NCI-H69 (cell line): ENCODE data around the gene MAST3.
"Not testable (repeated sequence)": the region's sequence is repeated elsewhere in the genome, so short reads cannot be mapped to it uniquely, and the experiment has no call there.

ENCODE experiments used
- DNase-seq: peaks from one replicate; lab custom pipeline; 2025; lab: John Stamatoyannopoulos, UW

The MAST3 gene

GRCh38 chr19:18137657-18138339, 40.2 kb downstream of the MAST3 start:
- DNase-seq: no peak

DNA sequence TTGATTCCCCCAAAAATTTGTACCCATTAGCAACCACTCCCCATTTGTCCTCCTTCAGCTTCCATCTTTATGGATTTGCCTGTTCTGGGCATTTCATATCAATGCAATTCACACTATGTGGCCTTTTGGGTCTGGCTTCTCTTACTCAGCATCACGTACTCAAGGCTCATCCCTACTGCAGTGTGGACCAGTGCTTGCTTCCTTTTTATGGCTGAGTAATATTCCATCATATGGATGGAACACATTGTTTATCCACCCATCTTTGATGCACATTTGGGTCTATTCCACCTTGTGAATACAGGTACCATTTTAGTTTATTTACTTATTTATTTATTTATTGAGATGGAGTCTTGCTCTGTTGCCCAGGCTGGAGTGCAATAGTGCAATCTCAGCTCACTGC, 42.9 kb downstream of the MAST3 start:
- DNase-seq: no peak

GRCh38 chr19:18141031-18141430, 43.5 kb downstream of the MAST3 start:
- no peak for DNase-seq

DNA sequence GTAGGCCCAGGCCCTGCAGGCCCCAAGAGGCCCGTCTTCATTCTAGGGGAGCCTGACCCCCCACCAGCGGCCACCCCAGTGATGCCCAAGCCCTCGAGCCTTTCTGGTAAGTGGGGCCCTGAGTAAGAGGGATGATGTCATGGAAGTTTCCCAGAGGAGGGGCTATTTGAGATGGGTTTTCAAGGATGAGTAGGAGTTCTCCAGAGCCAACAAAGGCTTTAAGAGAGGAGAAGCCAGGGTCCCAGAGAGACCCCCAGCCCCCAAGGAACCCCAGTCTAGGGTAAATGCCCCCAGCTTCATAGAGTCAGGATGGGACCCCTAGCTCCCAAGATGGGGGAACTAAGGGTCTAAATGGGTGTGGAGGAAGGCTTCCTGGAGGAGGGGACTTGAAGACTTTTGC, 46.3 kb downstream of the MAST3 start:
- no peak for DNase-seq

DNA sequence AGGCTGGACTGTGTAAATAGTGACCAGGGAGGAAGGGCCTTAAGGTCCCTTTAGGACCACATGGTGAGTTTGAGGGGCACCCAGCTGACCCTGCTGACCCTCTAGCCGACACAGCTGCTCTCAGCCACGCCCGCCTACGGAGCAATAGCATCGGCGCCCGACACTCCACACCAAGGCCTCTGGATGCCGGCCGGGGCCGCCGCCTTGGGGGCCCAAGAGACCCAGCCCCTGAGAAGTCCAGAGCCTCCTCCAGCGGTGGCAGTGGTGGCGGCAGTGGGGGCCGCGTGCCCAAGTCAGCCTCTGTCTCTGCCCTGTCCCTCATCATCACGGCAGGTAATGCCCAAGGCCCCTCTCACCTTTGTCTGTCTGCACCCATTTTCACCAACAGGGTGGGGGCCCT, 46.8 kb downstream of the MAST3 start:
- no peak for DNase-seq

DNA sequence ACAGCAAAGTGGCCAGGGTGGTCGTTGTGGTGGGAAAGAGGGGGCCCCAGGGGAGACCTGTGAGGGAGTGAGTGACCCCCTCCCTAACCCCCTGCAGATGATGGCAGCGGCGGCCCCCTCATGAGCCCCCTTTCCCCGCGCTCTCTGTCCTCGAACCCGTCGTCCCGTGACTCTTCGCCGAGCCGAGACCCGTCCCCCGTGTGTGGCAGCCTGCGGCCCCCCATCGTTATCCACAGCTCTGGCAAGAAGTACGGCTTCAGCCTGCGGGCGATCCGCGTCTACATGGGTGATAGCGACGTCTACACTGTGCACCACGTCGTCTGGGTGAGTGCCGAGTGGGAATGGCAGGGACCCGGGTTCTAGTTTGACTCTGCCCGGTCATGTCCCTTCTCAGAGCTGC, 47.3 kb downstream of the MAST3 start:
- DNase-seq: no peak

DNA sequence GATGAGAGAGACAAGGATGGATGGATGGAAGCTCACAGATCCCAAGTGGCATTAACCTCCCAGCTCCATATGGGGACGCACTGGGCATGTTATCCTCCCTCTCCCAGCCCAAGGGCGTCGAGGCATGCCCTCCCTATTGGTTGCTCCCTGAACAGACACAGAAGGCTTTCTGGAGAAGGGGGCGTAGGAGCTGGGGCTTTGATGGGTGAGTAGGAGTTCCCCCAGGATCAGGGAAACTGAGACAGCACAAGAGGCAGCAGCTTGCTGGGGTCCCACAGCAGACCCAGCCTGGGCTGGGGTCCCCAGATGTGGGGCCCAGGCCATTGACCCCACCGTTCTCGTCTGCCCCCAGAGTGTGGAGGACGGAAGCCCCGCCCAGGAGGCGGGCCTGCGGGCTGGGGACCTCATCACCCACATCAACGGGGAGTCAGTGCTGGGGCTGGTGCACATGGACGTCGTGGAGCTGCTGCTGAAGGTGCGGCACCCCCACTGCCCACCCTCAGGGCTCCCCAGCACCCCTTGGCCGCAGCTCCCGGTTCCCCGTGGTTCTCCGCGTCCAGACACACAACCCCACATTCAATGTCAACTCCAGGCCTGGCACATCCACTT, 47.9 kb downstream of the MAST3 start:
- no peak for DNase-seq

- no peak for DNase-seq
Measured at GRCh38 chr19:18147396-18147795, 49.8 kb downstream of the MAST3 start.

GRCh38 chr19:18149596-18149975, 52.0 kb downstream of the MAST3 start:
- DNase-seq: no peak

- DNase-seq: no peak
Measured at GRCh38 chr19:18150776-18151624, 53.4 kb downstream of the MAST3 start.

GRCh38 chr19:18152442-18152816, 54.9 kb downstream of the MAST3 start:
- peak; percentile 99 for DNase-seq

DNA sequence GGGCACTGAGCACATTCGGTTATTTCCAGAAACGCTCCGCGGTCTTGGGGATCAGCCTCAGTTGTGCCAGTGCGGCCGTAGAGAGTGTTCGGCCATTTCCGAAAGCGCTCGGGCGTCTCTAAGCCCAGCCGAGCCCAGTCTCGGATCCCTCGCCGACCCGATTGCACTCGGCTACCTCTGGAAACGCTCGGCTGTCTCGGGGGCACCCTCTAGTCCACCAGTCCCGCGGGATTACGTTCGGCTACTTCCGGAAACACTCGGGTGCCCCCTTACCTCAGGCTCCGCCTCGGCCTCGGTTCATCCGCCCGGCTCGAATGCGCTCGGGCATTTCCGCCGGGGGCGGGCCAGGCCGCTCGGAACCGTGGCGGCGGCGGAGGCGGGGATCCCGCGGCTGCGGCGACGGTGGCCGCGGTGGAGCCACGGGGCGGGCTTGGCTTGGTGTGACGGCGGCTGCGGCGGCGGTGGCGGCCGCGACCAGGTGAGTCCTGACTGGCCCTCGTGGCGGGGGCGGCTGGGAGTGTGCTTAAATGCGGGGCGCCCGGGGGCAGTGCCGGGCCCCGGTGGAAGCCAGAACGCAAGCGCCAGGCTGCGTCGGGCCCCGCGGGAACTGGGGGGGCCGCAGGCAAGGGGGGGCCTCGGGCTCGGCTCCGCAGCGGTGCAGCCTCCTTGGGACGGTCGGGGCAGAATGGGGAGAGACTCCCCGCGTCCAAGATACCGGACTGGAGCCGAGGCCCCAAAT, 55.4 kb downstream of the MAST3 start, which contains the start of gene PIK3R2:
Gene PIK3R2 (plus strand): TSS at position 347 of the 739 bp plus-strand sequence. CDS start 2,717 bp downstream, outside the sequence.
- peak; percentile 99 for DNase-seq

GRCh38 chr19:18153556-18154134, 56.1 kb downstream of the MAST3 start:
- peak; percentile 63 for DNase-seq

DNA sequence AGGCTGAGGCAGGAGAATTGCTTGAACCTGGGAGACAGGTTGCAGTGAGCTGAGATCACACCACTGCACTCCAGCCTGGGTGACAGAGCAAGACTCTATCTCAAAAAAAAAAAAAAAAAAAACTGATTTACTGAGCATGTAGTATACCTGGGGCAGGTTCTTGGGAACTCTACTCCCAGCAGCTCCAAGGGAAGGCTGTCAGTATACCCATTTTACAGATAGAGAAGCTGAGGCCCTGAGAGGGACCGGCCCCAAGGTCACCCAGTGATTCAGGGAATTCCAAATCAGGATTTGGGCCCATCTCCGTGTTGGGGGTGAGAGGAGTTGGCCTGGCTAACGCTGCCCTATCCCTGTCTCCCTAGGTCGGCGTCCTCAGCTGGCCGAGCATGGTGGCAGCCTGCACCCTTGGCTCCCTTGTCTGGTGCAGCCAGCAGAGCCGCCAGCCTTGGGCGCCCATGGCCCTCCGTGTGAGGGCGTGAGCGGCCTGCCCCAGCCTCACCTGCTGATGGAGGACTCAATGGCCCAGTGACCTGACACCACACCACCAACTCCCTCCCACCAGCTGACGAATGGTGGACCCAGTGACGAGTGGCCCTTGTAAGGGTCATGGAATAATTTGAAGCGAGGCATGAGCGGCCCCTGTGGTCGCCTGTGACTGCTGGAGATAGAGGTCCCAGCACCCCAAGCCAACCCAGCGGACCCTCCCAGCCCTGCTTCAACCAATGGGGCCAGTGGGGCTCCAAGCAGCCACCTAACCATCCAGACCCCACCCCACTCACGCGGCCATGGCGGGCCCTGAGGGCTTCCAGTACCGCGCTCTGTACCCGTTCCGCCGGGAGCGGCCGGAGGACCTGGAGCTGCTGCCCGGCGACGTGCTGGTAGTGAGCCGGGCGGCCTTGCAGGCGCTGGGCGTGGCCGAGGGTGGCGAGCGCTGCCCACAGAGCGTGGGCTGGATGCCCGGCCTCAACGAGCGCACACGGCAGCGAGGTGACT, 57.8 kb downstream of the MAST3 start:
- DNase-seq: no peak

DNA sequence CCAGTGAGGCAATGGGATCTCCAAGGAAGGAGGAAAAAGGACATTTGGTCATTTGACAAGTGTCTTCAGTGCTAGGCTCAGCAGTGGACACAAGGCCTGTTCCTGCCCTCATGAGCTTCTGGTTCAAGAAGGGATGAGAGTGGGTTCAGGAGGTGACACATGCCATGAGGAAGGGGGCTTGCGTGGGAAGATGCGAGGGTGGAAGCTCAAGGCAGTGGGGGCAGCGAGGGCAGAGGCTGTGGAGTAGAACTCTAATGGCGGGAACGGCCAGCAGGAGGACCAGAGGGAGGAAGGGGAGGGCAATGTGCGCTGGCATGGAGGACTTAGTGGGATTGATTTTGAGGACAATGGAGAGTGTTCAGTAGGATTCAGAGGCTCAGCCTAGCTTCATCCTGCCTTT, 58.7 kb downstream of the MAST3 start:
- no peak for DNase-seq

- peak; percentile 99 for DNase-seq
Measured at GRCh38 chr19:18156841-18157464, 59.4 kb downstream of the MAST3 start.

- DNase-seq: peak; percentile 98
Measured at GRCh38 chr19:18157465-18158063, 60.0 kb downstream of the MAST3 start.

- peak; percentile 24 for DNase-seq
Measured at GRCh38 chr19:18158467-18158866, 60.9 kb downstream of the MAST3 start.

- not testable (repeated sequence) for DNase-seq
Measured at GRCh38 chr19:18159059-18159616, 61.6 kb downstream of the MAST3 start.
